Measurements from ENCODE around the gene GABRG3. TPM values are rescaled to one million over a fixed set of nuclear protein-coding genes. Genes with fewer than 3 reads are reported as not detected.

The GABRG3 gene
- total and polyA plus RNA-seq, 2 donors (not counting 3 experiments of a cell fraction or from before 2014, with no cell fraction given): not detected

DNA sequence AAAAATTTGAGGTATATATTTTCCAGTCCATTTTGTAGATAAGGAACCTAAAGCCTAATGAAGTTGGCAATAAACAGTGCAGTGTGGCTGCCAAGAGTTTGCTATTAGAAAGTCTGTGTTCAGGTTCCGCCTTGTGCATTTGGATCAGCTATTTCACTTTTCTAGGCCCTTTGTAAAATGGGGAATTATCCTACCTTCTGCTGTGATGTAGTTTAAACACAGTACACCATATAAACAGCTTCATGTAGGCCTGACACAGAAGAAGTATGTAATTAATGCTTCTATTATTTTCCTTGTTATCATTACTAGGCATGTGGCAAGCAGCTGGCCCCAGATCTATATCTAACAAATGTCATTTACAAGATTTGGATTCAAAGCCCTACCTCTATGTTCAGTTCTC lies 456.3 kb downstream of the GABRG3 start:
- Histone ChIP-seq H3K36me3 (ENCODE audit: control insufficient read depth in 2 of 2, extremely low read depth in 1 of 2, insufficient read depth in 2 of 2, low read length in 2 of 2) (no peaks in the 10 kb centered on the region), H3K4me3 (replicated peaks in 1 of 3; ENCODE audit: insufficient read depth in 1 of 3, low read depth in 1 of 3, low read length in 3 of 3) (no peak overlapping the region), H3K9me1 (replicated peaks; ENCODE audit: control insufficient read depth, extremely low read depth, insufficient read depth, low read length) (no peaks in the 10 kb centered on the region), H3K27ac (ENCODE audit: insufficient read depth, low read depth, low read length) (no peak overlapping the region), H3K4me2 (ENCODE audit: insufficient read depth, low read length) (no peak overlapping the region), H4K20me1 (replicated peaks; ENCODE audit: control insufficient read depth, extremely low read depth, insufficient read depth, low read length) (no peaks in the 10 kb centered on the region), H3K4me1 (ENCODE audit: control insufficient read depth, extremely low read depth, insufficient read depth, low read length) (no peaks in the 10 kb centered on the region), H2AFZ (ENCODE audit: low read depth, low read length) (no peak overlapping the region), H3K9me3 (replicated peaks; ENCODE audit: control insufficient read depth, insufficient read depth, low read length) (peaks cover 3% of the 10 kb centered on the region), H3K79me2 (ENCODE audit: control insufficient read depth, insufficient read depth, low read length) (no peaks in the 10 kb centered on the region), H3K27me3 (ENCODE audit: control insufficient read depth in 2 of 2, insufficient read depth in 2 of 2, low read length in 2 of 2) (no peaks in the 10 kb centered on the region), H3K9ac (replicated peaks; ENCODE audit: extremely low read depth, insufficient read depth, low read length) (no peak overlapping the region)
- no peak for FAIRE-seq
- DNase-seq (ENCODE audit: low read depth, low spot score): no peak
- intact Hi-C loops (cut with micrococcal nuclease): no loop called here
- no TSS peak for BruUV-seq (replicated peaks)
- ChIA-PET POLR2A (no interaction called here), CTCF (no interaction called here)
- TF ChIP-seq JUN (IDR thresholded peaks at IDR 0.05; ENCODE audit: borderline replicate concordance, insufficient read depth, insufficient read length, low read depth): no peak
- no peak for TF ChIP-seq MYC (IDR thresholded peaks at IDR 0.05; ENCODE audit: low read depth, low read length)
- TF ChIP-seq POLR2A (IDR thresholded peaks at IDR 0.05; ENCODE audit: low read depth, low read length): no peak
- TF ChIP-seq FOS (IDR thresholded peaks at IDR 0.05; ENCODE audit: borderline replicate concordance, insufficient read depth, low read length): no peak
- TF ChIP-seq, protein P1, sequence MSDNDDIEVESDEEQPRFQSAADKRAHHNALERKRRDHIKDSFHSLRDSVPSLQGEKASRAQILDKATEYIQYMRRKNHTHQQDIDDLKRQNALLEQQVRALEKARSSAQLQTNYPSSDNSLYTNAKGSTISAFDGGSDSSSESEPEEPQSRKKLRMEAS (IDR thresholded peaks at IDR 0.05; ENCODE audit: insufficient read depth, insufficient read length): no peak
- no peak for TF ChIP-seq EZH2 (IDR thresholded peaks at IDR 0.05; ENCODE audit: borderline replicate concordance, low read depth, low read length, severe bottlenecking)
- TF ChIP-seq POLR2AphosphoS5 (IDR thresholded peaks at IDR 0.05; ENCODE audit: insufficient read depth, low read depth, low read length): no peak
- TF ChIP-seq, protein P2, sequence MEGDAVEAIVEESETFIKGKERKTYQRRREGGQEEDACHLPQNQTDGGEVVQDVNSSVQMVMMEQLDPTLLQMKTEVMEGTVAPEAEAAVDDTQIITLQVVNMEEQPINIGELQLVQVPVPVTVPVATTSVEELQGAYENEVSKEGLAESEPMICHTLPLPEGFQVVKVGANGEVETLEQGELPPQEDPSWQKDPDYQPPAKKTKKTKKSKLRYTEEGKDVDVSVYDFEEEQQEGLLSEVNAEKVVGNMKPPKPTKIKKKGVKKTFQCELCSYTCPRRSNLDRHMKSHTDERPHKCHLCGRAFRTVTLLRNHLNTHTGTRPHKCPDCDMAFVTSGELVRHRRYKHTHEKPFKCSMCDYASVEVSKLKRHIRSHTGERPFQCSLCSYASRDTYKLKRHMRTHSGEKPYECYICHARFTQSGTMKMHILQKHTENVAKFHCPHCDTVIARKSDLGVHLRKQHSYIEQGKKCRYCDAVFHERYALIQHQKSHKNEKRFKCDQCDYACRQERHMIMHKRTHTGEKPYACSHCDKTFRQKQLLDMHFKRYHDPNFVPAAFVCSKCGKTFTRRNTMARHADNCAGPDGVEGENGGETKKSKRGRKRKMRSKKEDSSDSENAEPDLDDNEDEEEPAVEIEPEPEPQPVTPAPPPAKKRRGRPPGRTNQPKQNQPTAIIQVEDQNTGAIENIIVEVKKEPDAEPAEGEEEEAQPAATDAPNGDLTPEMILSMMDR (IDR thresholded peaks at IDR 0.05; ENCODE audit: extremely low read depth in 1 of 2, insufficient read depth in 1 of 2, low read depth in 1 of 2, low read length in 2 of 2): no peak
- no peak for TF ChIP-seq GATA2 (IDR thresholded peaks at IDR 0.05; ENCODE audit: insufficient read depth, insufficient read length, low read depth, low read length)
- dilution Hi-C loops (cut with MboI; ENCODE audit: extremely low pct_ligation_motif_present, low sequenced_read_pairs): no loop called here

Measured in endothelial cell of umbilical vein (primary cell).